Airway epithelial cell (primary cell): Measurements from ENCODE around the gene UBTF. TPM values are rescaled to one million over a fixed set of nuclear protein-coding genes. Genes with fewer than 3 reads are reported as not detected.

ENCODE experiments used
- total RNA-seq: library from RNA; depleted of rRNA; stranded (reverse); fragments of >200 nt; gene quantifications from 2 replicates; pipeline ENCODE4 v1.2.3, GENCODE V29; 2015

The UBTF gene, protein sequence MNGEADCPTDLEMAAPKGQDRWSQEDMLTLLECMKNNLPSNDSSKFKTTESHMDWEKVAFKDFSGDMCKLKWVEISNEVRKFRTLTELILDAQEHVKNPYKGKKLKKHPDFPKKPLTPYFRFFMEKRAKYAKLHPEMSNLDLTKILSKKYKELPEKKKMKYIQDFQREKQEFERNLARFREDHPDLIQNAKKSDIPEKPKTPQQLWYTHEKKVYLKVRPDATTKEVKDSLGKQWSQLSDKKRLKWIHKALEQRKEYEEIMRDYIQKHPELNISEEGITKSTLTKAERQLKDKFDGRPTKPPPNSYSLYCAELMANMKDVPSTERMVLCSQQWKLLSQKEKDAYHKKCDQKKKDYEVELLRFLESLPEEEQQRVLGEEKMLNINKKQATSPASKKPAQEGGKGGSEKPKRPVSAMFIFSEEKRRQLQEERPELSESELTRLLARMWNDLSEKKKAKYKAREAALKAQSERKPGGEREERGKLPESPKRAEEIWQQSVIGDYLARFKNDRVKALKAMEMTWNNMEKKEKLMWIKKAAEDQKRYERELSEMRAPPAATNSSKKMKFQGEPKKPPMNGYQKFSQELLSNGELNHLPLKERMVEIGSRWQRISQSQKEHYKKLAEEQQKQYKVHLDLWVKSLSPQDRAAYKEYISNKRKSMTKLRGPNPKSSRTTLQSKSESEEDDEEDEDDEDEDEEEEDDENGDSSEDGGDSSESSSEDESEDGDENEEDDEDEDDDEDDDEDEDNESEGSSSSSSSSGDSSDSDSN
- total RNA-seq = 41.1 and 42.3 TPM in 2 replicates

DNA sequence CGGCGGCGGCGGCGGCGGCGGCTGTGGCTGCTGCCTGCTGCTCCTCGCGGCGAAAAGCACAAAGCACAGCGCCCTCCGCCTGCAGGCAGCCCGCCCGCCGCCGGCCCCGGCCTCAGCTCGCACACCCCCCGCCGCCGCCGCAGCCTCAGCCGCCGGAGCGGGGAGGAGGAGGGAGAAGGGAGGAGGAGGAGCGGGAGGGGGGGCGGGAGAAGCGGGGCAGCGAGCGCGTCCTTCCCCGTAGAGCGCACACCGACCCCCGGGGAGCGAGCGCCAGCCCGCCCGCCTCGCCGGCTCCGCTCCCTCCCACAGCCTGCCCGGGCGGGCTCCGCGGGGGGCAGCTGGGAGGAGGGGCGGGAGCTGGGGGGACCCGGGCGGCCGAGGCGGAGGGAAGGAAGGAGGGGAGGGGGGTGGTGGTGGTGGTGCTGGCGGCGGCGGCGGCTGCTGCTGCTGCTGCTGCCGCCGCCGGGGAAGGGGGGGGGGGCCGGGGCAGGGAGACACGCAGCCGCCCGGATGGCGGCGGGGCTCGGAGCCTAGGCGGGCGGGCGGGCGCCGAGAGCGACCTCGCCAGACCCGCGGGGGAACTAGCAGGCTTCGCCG lies at the start of gene UBTF:
Gene UBTF, minus strand, starts transcription at position 60 of the 597 bp plus-strand sequence. CDS start 1,446 bp downstream, outside the sequence.

DNA sequence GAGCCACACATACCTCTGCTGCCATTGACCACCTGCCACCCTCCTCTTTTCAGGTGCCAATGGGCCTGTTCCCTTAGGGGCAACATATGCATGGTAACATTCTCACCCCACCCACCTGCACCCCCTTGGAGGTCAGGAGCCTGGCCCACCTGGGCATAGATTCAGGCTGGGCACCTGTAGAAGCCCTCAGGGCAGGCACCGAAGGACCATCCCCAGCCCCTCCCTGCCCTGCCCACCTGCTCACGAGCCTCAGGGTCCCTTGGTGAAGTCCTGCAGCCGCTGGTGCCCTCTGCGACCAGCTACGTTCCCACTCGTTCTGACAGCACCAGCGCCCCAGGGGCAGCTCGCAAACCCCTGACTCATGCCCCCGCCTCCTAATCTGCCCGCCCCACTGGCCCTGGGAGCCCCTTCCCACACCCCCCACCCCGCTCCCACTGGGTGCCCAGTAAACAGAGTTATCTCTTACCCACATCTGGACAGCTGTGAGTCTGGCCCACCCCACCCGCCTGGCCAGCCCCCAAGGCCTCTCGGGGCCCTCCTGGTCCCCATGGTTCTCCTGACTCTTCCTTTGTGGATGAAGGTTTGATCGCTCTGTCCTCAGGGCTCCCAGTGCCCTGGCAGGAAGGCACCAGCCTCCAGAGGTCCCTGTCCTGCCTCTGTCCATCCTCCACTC lies 48.5 kb upstream of the UBTF start, which contains the start of gene SLC4A1:
Gene SLC4A1, minus strand, starts transcription at position 318 of the 673 bp plus-strand sequence. CDS start 5,269 bp downstream, outside the sequence.

DNA sequence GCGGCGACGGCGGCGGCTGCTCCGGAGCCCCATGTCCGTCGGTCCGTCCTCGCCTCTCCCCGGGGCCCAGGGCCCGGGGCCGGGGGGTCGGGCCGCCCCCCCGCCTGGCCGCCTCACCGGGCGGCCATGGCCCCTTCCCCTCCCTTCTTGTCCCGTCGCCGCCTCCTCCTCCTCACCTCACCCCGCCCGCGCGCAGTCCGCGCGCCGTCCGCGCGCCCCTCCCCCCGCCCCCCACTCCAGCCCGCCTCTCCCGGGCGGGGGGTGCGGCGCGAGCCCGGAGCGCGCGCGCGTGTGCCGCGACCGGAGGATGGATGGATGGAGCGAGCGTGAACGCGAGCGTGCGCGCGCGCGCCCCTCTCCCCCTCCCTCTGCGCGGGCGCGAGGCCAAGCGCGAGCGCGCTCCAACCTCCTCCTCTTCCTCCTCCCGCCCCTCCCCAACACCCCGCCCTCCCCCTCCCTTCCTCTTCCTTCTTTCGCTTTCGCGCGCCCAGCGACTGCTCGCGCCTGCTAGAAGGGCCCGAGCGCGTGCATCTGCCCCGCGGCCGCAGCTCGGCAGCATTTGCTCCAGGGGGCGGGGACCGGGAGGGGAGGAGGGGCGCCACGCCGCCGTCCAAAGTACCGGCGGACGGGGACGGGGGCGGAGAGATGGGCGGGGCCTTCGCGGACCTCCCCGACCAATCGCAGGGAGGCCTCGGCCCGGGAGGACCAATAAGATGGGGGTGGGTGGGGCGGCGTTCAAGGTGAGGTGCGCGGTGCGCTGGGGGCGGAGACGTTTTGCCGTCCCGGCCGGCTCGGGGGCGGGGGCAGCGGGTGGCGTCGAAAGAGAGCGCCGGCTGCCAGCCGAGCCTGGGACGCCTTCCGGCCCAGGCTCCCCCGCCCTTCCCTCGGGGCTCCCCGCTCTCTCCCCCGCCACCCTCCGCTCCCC lies 19.7 kb downstream of the UBTF start, which contains the start of gene ATXN7L3:
Gene ATXN7L3, minus strand, starts transcription at position 332 of the 925 bp plus-strand sequence. CDS start 1,814 bp downstream, outside the sequence.

DNA sequence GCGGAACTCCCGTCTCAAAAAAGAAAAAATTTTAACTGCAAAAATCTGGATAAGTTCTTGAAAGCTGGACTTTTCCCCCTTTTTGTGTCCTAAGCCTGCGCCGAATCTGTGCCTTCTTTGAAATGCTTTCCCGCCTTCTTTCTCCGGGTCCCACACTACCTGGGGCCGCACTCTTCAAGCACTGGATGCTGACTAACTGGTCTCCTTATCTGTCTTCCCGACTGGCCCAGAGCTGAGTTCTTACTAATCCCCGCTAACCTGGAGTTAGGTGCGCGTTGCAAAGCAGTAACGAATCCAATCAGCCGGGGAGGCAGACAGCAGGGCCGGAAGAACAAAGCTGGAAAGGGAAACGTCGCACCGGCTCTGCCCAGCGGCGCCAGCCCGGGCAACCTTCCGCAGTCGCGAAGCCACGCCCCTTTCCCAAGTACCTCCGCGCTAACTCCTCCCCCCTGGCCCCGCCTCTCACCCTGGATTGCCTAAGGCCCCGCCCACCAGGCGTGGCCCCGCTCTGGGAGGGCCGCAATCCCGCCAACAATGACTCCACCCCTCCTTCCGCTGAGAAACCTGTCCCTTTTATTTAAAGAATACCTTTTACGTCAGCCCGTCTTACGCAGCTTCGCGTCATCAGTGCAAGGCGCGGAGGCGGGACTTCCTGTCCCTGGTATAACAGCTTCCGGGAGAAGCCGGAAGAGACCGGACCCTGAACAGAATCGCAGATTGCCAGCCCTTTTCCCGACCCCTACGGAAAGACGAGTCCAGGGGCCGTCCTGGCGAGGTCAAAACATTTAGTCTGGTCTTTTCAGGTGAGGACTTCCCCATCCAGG lies 33.0 kb downstream of the UBTF start, which contains the start of gene TMUB2:
Gene TMUB2, plus strand, starts transcription at position 666 of the 824 bp plus-strand sequence. CDS start 737 bp downstream, outside the sequence.

DNA sequence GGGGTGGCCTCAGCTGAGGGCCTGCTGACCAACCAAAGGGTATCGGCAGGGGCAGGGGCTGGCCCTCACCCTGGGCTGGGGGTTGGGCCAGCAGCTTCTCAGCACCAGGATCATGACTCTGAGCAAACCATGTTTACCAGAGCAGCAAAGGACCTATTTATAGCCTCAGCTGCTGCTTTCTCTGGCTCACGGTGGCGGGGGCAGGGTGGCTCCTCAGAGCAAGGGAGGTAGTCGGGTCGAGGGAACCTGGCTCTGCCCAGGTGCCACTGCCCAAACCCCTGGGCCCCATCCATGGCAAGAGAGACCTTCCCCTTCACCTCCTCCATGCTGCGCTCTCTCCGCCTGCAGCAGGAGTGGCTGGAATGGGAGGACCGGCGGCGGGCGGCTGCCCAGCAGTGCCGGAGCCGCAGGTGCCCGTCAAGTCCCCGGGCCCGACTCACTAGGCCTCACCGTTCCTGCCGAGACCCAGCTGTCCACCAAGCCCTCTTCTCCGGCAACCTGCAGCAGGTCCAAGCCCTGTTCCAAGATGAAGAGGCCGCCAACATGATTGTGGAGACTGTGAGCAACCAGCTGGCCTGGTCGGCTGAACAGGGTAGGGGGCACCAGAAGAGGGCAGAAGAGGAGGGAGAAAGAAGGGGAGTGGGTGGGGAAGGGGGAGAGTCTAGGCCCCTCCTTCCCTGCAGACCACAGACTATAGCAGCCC lies 48.8 kb downstream of the UBTF start, which contains the start of gene ASB16:
Gene ASB16, plus strand, starts transcription at position 206 of the 703 bp plus-strand sequence. Its CDS starts 86 bp downstream, at position 292.

Other genes with a start within 250 kb of the UBTF start
- gene NAGS, start 215.1 kb downstream of the UBTF start, total RNA-seq = 6.2 and 10.6 TPM in 2 replicates
- gene TMEM101, start 204.7 kb downstream of the UBTF start, total RNA-seq = 51.8 and 70.0 TPM in 2 replicates
- 42.0 and 66.4 TPM in 2 replicates for gene LSM12, start 153.0 kb downstream of the UBTF start, total RNA-seq
- gene G6PC3, start 148.9 kb downstream of the UBTF start, total RNA-seq = 35.4 and 50.6 TPM in 2 replicates
- gene HDAC5, start 96.0 kb downstream of the UBTF start, total RNA-seq = 35.1 and 54.8 TPM in 2 replicates
- 5.0 and 9.4 TPM in 2 replicates for gene HROB, start 77.7 kb downstream of the UBTF start, total RNA-seq
- not detected in 2 replicates for gene ASB16, start 49.0 kb downstream of the UBTF start, total RNA-seq
- gene TMUB2, start 32.7 kb downstream of the UBTF start, total RNA-seq = 19.0 and 28.1 TPM in 2 replicates
- 34.2 and 53.6 TPM in 2 replicates for gene ATXN7L3, start 19.8 kb downstream of the UBTF start, total RNA-seq
- gene SLC4A1, start 48.5 kb upstream of the UBTF start, total RNA-seq = not detected in 2 replicates
- 0.92 and 4.3 TPM in 2 replicates for gene RUNDC3A, start 88.9 kb upstream of the UBTF start, total RNA-seq
- gene SLC25A39, start 105.1 kb upstream of the UBTF start, total RNA-seq = 203 and 225 TPM in 2 replicates
- gene GRN, start 125.6 kb upstream of the UBTF start, total RNA-seq = 475 and 574 TPM in 2 replicates
- 4.2 and 5.6 TPM in 2 replicates for gene FAM171A2, start 144.2 kb upstream of the UBTF start, total RNA-seq
- gene ITGA2B, start 170.0 kb upstream of the UBTF start, total RNA-seq = 0.07 TPM in 1 of 2 replicates, not detected in the other